Liver (tissue), 9 donors: ENCODE measurements around the gene NUP160. TPM values are rescaled to one million over a fixed set of nuclear protein-coding genes. Genes with fewer than 3 reads are reported as not detected.

Source experiments
- DNase-seq: peaks from one replicate; pipeline ENCODE4 v3.0.0-alpha.2; 2017; ENCODE audit warnings: low spot score
- H3K27ac ChIP-seq, 2 donors: one replicate each; pipeline ENCODE4 v1.7.0; 2013; ENCODE audit warnings: inconsistent platforms in 2 of 2, low read length in 2 of 2, control low read depth in 1 of 2, low read depth in 1 of 2, mild to moderate bottlenecking in 1 of 2
- H3K27me3 ChIP-seq, 4 donors: one replicate each; pipeline versions ENCODE4 v1.6.1 to v1.7.0; 2013; ENCODE audit warnings: low read length in 3 of 4, inconsistent platforms in 1 of 4, mild to moderate bottlenecking in 1 of 4, moderate library complexity in 1 of 4; ENCODE audit not compliant: control insufficient read depth in 4 of 4, insufficient read depth in 4 of 4
- H3K36me3 ChIP-seq, 4 donors: one replicate each; pipeline versions ENCODE4 v1.6.1 to v1.7.0; 2013; ENCODE audit warnings: low read length in 3 of 4, mild to moderate bottlenecking in 3 of 4, low read depth in 1 of 4, moderate library complexity in 1 of 4; ENCODE audit not compliant: control insufficient read depth in 4 of 4, insufficient read depth in 3 of 4
- H3K4me1 ChIP-seq, 4 donors: one replicate each; pipeline versions ENCODE4 v1.6.1 to v1.7.0; 2013; ENCODE audit warnings: low read length in 3 of 4, mild to moderate bottlenecking in 3 of 4, moderate library complexity in 1 of 4; ENCODE audit not compliant: control insufficient read depth in 4 of 4, insufficient read depth in 4 of 4
- H3K4me3 ChIP-seq, 3 donors: one replicate each; pipeline versions ENCODE4 v1.6.1 to v1.7.0; 2013; ENCODE audit warnings: low read length in 3 of 3, control low read depth in 1 of 3, low read depth in 1 of 3, mild to moderate bottlenecking in 1 of 3
- H3K9ac ChIP-seq, 2 donors: one replicate each; pipeline ENCODE4 v1.7.0; 2013; ENCODE audit warnings: low read length in 2 of 2, mild to moderate bottlenecking in 2 of 2, moderate library complexity in 2 of 2, control low read depth in 1 of 2, low read depth in 1 of 2
- H3K9me3 ChIP-seq, 4 donors: one replicate each; pipeline versions ENCODE4 v1.6.1 to v1.7.0; 2013; ENCODE audit warnings: low read length in 3 of 4; ENCODE audit not compliant: control insufficient read depth in 4 of 4
- EGR1 ChIP-seq, 2 donors: IDR thresholded peaks; 2 replicates each; pipeline ENCODE4 v1.6.1; 2016 to 2018; ENCODE audit warnings: antibody characterized with exemption in 2 of 2, low read depth in 2 of 2
- FOXA1 ChIP-seq: IDR thresholded peaks from 2 replicates; pipeline ENCODE4 v1.6.1; 2016; ENCODE audit warnings: antibody characterized with exemption
- FOXA2 ChIP-seq: IDR thresholded peaks from 2 replicates; pipeline ENCODE4 v1.6.1; 2016; ENCODE audit warnings: antibody characterized with exemption
- GABPA ChIP-seq, 2 donors: IDR thresholded peaks in 1 of 2; conservative IDR thresholded peaks in 1 of 2; 2 replicates each; pipeline ENCODE4 v1.6.1; 2016; ENCODE audit warnings: antibody characterized with exemption in 2 of 2, mild to moderate bottlenecking in 1 of 2, moderate library complexity in 1 of 2
- HNF4A ChIP-seq, 2 donors: conservative IDR thresholded peaks; 2 replicates each; pipeline ENCODE4 v1.6.1; 2016; ENCODE audit warnings: antibody characterized with exemption in 2 of 2, mild to moderate bottlenecking in 2 of 2
- HNF4G ChIP-seq: IDR thresholded peaks from 2 replicates; pipeline ENCODE4 v1.6.1; 2016; ENCODE audit warnings: antibody characterized with exemption
- JUND ChIP-seq, 2 donors: IDR thresholded peaks; 2 replicates each; pipeline ENCODE4 v1.6.1; 2016; ENCODE audit warnings: antibody characterized with exemption in 2 of 2
- MAX ChIP-seq: IDR thresholded peaks from 2 replicates; pipeline ENCODE4 v1.6.1; 2016; ENCODE audit warnings: antibody characterized with exemption
- NR2F2 ChIP-seq: IDR thresholded peaks from 2 replicates; pipeline ENCODE4 v1.6.1; 2016; ENCODE audit warnings: antibody characterized with exemption
- RAD21 ChIP-seq, 2 donors: IDR thresholded peaks; 2 replicates each; pipeline ENCODE4 v1.6.1; 2016; ENCODE audit warnings: antibody characterized with exemption in 2 of 2, mild to moderate bottlenecking in 2 of 2
- RXRA ChIP-seq, 2 donors: IDR thresholded peaks; 2 replicates each; pipeline ENCODE4 v1.6.1; 2017 to 2018; ENCODE audit warnings: antibody characterized with exemption in 2 of 2, mild to moderate bottlenecking in 1 of 2
- SP1 ChIP-seq: IDR thresholded peaks from 2 replicates; pipeline ENCODE4 v1.6.1; 2018; ENCODE audit warnings: antibody characterized with exemption, mild to moderate bottlenecking
- TAF1 ChIP-seq: conservative IDR thresholded peaks from 2 replicates; pipeline ENCODE4 v1.6.1; 2016; ENCODE audit warnings: antibody characterized with exemption, mild to moderate bottlenecking
- YY1 ChIP-seq: IDR thresholded peaks from 2 replicates; pipeline ENCODE4 v1.6.1; 2016; ENCODE audit warnings: antibody characterized with exemption, mild to moderate bottlenecking
- ZBTB33 ChIP-seq: IDR thresholded peaks from 2 replicates; pipeline ENCODE4 v1.6.1; 2016; ENCODE audit warnings: antibody characterized with exemption
- WGBS: extraction: QIAGEN DNeasy Blood & Tissue Kit; methylation state at CpG from one replicate; pipeline ENCODE4 v1.1.7; 2013; 5-methylcytosine and 5-hydroxymethylcytosine counted together
- polyA plus RNA-seq, 2 donors: library from polyadenylated mRNA; stranded (reverse) in 1 of 2; unstranded in 1 of 2; fragments of 200-250 nt in 1 of 2; fragments of >200 nt in 1 of 2; fragmentation: Nextera tagmentation in 1 of 2; extraction: Ambion mirVana in 1 of 2; gene quantifications; one replicate each; pipeline versions ENCODE4 v1.2.1 to v1.2.3, GENCODE V29; 2013 to 2015
- total RNA-seq, 2 donors: library from RNA; depleted of rRNA; stranded (reverse); fragments of >200 nt; gene quantifications; one replicate each; pipeline ENCODE4 v1.2.3, GENCODE V29; 2014
- TF ChIP-seq, protein P1 (sequence below): fragments of 150-350 bp; IDR thresholded peaks from 2 replicates; pipeline ENCODE4 v1.5.1; 2017; ENCODE audit warnings: improper control_type of control experiment, low read depth, low read length; ENCODE audit not compliant: missing input control
- TF ChIP-seq, protein P2 (sequence below): IDR thresholded peaks from 2 replicates; pipeline ENCODE4 v1.6.1; 2016; ENCODE audit warnings: antibody characterized with exemption, mild to moderate bottlenecking
- TF ChIP-seq, protein P3 (sequence below): IDR thresholded peaks from 2 replicates; pipeline ENCODE4 v1.6.1; 2016; ENCODE audit warnings: antibody characterized with exemption
- donor health status: healthy.
- donor health status: healthy.
- donor health status: healthy.
- donor health status: healthy.
- donor health status: healthy.

NUP160 gene
- total and polyA plus RNA-seq, 4 donors: 7.0 to 36.6 (median 17.5) TPM

DNA sequence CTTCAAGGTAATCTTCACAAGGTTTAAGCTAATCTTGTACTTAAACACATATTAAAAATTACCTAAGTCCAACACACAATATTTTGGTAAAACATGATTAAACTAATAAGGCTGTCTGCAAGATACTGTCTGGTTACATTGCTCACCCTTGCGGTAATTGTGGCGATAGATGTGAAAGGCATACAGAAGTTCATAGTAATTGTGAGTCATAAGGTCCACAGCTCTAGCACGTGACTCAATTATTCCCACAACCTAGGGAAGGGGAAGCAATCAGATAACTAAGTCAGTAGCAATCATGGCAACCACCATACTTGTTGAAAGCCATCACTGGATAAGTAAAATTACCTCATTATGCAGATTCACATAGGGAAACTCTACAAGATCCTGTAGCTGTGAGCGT, 50.5 kb downstream of the NUP160 start:
- Histone ChIP-seq H3K9ac (no peak overlapping the region), H3K27me3 (no peaks in the 10 kb centered on the region), H3K4me1 (no peaks in the 10 kb centered on the region), H3K4me3 (no peak overlapping the region), H3K36me3 (peaks cover 6 to 53% (median 32%) of the 10 kb centered on the region in 4 donors), H3K9me3 (no peaks in the 10 kb centered on the region), H3K27ac (no peak overlapping the region)
- 93% methylated on average over 4 of the region's 4 CpGs for WGBS
- TF ChIP-seq, protein P1, sequence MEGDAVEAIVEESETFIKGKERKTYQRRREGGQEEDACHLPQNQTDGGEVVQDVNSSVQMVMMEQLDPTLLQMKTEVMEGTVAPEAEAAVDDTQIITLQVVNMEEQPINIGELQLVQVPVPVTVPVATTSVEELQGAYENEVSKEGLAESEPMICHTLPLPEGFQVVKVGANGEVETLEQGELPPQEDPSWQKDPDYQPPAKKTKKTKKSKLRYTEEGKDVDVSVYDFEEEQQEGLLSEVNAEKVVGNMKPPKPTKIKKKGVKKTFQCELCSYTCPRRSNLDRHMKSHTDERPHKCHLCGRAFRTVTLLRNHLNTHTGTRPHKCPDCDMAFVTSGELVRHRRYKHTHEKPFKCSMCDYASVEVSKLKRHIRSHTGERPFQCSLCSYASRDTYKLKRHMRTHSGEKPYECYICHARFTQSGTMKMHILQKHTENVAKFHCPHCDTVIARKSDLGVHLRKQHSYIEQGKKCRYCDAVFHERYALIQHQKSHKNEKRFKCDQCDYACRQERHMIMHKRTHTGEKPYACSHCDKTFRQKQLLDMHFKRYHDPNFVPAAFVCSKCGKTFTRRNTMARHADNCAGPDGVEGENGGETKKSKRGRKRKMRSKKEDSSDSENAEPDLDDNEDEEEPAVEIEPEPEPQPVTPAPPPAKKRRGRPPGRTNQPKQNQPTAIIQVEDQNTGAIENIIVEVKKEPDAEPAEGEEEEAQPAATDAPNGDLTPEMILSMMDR: no peak
- TF ChIP-seq SP1 (no peak), RAD21 (IDR thresholded peaks at IDR 0.05) (no peak), YY1 (no peak), FOXA1 (no peak), JUND (IDR thresholded peaks at IDR 0.05) (no peak), NR2F2 (no peak), HNF4G (no peak), EGR1 (IDR thresholded peaks at IDR 0.05; ENCODE audit: low read depth in 2 of 2) (no peak), ZBTB33 (no peak), GABPA (IDR thresholded peaks at IDR 0.05 in 1 of 2, conservative IDR thresholded peaks at IDR 0.05 in 1 of 2) (no peak), RXRA (IDR thresholded peaks at IDR 0.05) (no peak), TAF1 (no peak)
- TF ChIP-seq, protein P2, sequence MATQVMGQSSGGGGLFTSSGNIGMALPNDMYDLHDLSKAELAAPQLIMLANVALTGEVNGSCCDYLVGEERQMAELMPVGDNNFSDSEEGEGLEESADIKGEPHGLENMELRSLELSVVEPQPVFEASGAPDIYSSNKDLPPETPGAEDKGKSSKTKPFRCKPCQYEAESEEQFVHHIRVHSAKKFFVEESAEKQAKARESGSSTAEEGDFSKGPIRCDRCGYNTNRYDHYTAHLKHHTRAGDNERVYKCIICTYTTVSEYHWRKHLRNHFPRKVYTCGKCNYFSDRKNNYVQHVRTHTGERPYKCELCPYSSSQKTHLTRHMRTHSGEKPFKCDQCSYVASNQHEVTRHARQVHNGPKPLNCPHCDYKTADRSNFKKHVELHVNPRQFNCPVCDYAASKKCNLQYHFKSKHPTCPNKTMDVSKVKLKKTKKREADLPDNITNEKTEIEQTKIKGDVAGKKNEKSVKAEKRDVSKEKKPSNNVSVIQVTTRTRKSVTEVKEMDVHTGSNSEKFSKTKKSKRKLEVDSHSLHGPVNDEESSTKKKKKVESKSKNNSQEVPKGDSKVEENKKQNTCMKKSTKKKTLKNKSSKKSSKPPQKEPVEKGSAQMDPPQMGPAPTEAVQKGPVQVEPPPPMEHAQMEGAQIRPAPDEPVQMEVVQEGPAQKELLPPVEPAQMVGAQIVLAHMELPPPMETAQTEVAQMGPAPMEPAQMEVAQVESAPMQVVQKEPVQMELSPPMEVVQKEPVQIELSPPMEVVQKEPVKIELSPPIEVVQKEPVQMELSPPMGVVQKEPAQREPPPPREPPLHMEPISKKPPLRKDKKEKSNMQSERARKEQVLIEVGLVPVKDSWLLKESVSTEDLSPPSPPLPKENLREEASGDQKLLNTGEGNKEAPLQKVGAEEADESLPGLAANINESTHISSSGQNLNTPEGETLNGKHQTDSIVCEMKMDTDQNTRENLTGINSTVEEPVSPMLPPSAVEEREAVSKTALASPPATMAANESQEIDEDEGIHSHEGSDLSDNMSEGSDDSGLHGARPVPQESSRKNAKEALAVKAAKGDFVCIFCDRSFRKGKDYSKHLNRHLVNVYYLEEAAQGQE: no peak
- TF ChIP-seq, protein P3, sequence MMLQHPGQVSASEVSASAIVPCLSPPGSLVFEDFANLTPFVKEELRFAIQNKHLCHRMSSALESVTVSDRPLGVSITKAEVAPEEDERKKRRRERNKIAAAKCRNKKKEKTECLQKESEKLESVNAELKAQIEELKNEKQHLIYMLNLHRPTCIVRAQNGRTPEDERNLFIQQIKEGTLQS: no peak
- DNase-seq: no peak

DNA sequence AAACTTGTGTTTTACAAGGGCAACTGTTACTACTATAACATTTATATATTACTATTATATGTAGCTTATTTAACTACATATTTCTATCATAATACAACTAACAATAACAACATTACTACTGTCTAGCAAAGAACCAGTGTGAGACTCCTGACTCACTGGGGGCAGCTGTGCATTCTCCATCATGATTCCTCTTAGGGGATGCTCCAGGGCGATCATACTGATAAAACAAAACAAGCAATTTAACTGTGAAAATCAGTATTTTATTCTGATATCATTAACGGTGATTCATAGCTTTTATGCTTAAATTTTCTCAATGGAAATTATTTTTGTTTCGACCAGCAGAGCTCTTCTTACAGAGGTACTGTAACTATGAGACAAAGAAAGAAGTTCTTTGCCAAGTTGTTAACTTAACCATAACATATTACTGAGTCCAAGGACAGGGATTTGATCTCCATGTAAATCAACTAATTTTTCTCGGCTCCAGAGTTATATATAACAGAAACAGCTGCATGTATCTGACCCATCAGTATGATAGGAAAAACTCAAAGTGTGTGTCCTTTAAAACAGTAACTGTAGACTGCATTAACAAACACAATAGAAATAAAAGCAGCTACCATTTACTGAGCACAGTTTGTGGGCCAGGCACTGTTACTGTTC, 56.2 kb downstream of the NUP160 start:
- Histone ChIP-seq H3K27ac (no peak overlapping the region), H3K9me3 (no peaks in the 10 kb centered on the region), H3K9ac (no peak overlapping the region), H3K27me3 (no peaks in the 10 kb centered on the region), H3K4me3 (no peak overlapping the region), H3K36me3 (peaks cover 10 to 53% (median 31%) of the 10 kb centered on the region in 4 donors), H3K4me1 (no peaks in the 10 kb centered on the region)
- no peak for DNase-seq
- TF ChIP-seq FOXA1 (no peak), HNF4G (no peak), MAX (no peak), RAD21 (IDR thresholded peaks at IDR 0.05) (no peak), FOXA2 (no peak), YY1 (no peak), EGR1 (IDR thresholded peaks at IDR 0.05; ENCODE audit: low read depth in 2 of 2) (no peak), RXRA (IDR thresholded peaks at IDR 0.05) (no peak), HNF4A (conservative IDR thresholded peaks at IDR 0.05) (no peak), GABPA (IDR thresholded peaks at IDR 0.05 in 1 of 2, conservative IDR thresholded peaks at IDR 0.05 in 1 of 2) (no peak), ZBTB33 (no peak)
- TF ChIP-seq, protein P3: no peak
- TF ChIP-seq, protein P1: no peak
- WGBS: 94% methylated on average over 4 of the region's 4 CpGs
